ENCODE data around the gene RAB40B.
A peak's percentile ranks its signal among the peaks of the same experiment; 100 is the strongest.

Gene RAB40B

DNA sequence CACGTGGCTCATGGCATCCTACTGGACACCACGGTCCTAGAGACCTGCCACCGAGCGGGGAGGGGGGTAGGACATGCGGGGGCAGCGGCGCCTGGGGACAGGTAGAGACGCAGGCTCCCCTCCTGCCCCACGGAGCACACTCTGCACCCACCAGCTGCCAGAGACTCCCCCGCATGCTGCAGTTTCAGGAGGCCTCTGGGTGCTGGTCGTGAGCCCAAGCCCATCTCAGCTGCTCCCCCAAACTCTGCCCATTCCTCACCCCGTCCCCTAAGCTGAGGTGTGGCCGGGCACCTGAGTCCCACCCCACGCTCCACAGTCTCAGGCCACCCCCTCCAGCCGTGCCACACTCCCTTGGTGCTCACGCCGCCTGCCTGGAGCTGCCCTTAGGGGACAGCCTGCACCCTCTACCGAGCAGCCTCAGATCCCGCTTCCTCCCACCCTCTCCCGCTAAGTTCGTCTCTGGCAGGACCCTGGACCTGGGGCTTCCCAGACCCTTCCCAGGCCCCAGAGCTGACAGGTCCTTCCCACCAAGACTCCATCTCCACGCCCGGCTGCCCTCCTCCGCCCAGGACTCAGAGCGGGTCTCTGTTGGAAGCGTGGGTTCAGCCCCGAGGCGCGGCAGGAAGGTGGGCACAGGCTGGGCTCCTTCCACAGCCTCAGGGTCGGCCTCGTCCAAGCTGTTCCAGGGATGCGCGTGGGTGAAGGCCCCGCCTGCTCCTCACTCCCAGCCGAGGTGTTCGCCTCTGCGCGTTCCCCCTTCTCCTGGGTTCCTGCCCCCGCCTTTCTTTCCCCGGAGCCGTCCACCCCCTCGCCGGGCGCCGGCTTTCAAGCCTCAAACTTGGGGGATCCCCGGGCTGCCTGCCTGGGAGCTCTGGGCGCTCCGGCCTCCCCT is 1.3 kb downstream of the RAB40B start:
- peaks cover 70% of the 10 kb centered on the region for H3K27me3 ChIP-seq
- H3K36me3 ChIP-seq = no peaks in the 10 kb centered on the region
- no peaks in the 10 kb centered on the region for H3K9me3 ChIP-seq
- peaks cover 16 to 20% of the 10 kb centered on the region in 2 experiments for H3K4me1 ChIP-seq (ENCODE audit: control insufficient read depth in 1 of 2, insufficient read depth in 1 of 2, low read depth in 1 of 2, low read length in 1 of 2)
- H3K4me3 ChIP-seq (ENCODE audit: low read depth in 1 of 2, low read length in 1 of 2) = peak overlapping the region; percentile 38 to 65
- H3K27ac ChIP-seq = no peak overlapping the region
- TF ChIP-seq, protein P1, sequence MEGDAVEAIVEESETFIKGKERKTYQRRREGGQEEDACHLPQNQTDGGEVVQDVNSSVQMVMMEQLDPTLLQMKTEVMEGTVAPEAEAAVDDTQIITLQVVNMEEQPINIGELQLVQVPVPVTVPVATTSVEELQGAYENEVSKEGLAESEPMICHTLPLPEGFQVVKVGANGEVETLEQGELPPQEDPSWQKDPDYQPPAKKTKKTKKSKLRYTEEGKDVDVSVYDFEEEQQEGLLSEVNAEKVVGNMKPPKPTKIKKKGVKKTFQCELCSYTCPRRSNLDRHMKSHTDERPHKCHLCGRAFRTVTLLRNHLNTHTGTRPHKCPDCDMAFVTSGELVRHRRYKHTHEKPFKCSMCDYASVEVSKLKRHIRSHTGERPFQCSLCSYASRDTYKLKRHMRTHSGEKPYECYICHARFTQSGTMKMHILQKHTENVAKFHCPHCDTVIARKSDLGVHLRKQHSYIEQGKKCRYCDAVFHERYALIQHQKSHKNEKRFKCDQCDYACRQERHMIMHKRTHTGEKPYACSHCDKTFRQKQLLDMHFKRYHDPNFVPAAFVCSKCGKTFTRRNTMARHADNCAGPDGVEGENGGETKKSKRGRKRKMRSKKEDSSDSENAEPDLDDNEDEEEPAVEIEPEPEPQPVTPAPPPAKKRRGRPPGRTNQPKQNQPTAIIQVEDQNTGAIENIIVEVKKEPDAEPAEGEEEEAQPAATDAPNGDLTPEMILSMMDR (IDR thresholded peaks at IDR 0.05) = no peak

DNA sequence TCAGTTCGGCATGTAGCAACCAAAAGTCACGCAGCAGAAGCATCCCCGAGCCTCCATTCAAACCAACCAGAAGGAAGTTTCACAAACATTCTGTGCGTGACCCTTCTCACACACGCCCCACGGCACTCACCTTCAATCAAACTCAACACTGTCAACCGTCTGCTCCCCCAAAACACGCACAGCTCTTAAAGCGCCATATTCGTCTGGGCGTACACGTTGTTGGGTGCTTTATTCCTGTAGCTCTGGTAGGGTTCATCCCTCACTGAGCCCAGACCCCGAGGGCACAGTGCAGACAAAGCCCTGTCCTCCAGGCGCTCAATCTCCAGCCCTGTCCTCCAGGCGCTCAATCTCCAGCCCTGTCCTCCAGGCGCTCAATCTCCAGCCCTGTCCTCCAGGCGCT is 2.2 kb downstream of the RAB40B start:
- H3K27me3 ChIP-seq = peaks cover 70% of the 10 kb centered on the region
- no peaks in the 10 kb centered on the region for H3K36me3 ChIP-seq
- peaks cover 16 to 20% of the 10 kb centered on the region in 2 experiments for H3K4me1 ChIP-seq (ENCODE audit: control insufficient read depth in 1 of 2, insufficient read depth in 1 of 2, low read depth in 1 of 2, low read length in 1 of 2)
- H3K4me3 ChIP-seq (ENCODE audit: low read depth in 1 of 2, low read length in 1 of 2) = no peak overlapping the region
- TF ChIP-seq, protein P1 (IDR thresholded peaks at IDR 0.05) = no peak
- H3K9me3 ChIP-seq = no peaks in the 10 kb centered on the region
- no peak overlapping the region for H3K27ac ChIP-seq

DNA sequence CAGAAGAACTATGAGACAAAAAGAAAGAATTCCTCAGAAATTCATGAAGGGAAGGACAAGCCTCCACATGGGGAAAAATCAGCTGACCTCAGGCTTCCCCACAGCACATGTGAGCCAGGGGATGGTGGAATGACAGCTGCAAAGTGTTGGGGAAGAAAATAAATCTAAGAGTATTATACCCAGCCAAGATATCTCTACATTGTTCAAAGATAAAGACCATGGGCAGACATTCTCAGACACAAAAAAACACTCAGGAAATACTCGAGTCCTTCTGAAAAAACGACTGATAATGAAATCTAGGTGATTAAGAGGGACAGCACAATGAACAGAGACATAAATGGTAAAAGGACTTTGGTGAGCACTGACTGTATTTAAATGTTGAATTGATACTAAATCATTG is 3.9 kb downstream of the RAB40B start:
- TF ChIP-seq, protein P1 (IDR thresholded peaks at IDR 0.05) = no peak

DNA sequence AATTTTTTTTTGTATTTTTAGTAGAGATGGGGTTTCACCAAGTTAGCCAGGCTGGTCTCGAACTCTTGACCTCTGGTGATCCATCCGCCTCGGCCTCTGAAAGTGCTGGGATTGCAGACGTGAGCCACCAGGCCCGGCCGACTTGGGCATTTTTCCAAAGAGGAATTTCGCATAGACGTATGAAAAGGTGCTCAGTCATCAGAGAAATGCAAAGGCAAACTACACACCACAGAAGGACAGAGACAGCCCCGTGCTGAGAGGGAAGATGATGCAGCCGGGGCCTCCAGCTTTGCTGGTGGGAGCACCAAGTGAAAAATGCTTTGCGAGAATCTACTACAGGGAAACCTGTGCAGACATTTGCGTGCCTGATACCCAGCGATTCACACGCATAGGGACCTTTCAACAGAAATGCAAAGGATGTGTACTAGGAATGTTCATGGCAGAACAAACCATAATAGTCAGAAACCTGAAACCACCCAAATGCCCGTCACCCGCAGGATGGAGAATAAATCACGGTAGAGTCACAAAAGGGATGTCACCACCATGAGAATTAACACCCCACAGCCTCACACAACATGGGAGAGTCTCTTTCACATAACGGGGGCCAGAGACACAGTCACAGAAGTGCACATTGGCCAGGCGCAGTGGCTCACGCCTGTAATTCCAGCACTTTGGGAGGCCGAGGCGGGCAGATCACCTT is 5.2 kb downstream of the RAB40B start:
- H3K27me3 ChIP-seq = peaks cover 42% of the 10 kb centered on the region
- TF ChIP-seq, protein P1 (IDR thresholded peaks at IDR 0.05) = no peak
- no peak overlapping the region for H3K27ac ChIP-seq
- peaks cover 12 to 14% of the 10 kb centered on the region in 2 experiments for H3K4me1 ChIP-seq (ENCODE audit: control insufficient read depth in 1 of 2, insufficient read depth in 1 of 2, low read depth in 1 of 2, low read length in 1 of 2)
- H3K4me3 ChIP-seq (ENCODE audit: low read depth in 1 of 2, low read length in 1 of 2) = no peak overlapping the region
- H3K9me3 ChIP-seq = no peaks in the 10 kb centered on the region
- no peaks in the 10 kb centered on the region for H3K36me3 ChIP-seq

More for the DNA sequence above, 3.9 kb downstream of the RAB40B start:
- no peak overlapping the region for H3K27ac ChIP-seq
- H3K4me3 ChIP-seq (ENCODE audit: low read depth in 1 of 2, low read length in 1 of 2) = no peak overlapping the region
- H3K4me1 ChIP-seq (ENCODE audit: control insufficient read depth in 1 of 2, insufficient read depth in 1 of 2, low read depth in 1 of 2, low read length in 1 of 2) = peaks cover 16 to 20% of the 10 kb centered on the region in 2 experiments
- no peaks in the 10 kb centered on the region for H3K36me3 ChIP-seq
- H3K27me3 ChIP-seq = peaks cover 56% of the 10 kb centered on the region
- no peaks in the 10 kb centered on the region for H3K9me3 ChIP-seq

DNA sequence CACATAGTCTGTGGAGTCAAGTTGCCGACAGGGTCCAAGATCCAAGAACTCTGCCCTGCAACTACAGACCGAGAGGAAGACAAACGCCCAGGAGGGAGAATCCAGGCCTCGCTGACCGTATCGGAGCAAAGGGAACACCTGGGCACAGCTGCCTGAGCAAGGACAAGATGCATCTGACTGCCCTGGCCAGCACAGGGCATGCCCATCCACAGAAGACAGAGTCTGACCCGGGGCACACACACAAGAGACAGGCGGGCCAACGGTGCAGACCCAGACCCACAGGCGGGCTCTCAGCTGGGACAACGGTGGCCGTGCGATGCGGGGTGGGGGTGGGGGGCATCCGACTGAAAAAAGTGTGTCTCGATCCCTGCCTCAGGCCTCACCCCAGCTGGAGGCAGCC is 6.2 kb downstream of the RAB40B start:
- peaks cover 32% of the 10 kb centered on the region for H3K27me3 ChIP-seq
- no peak overlapping the region for H3K27ac ChIP-seq
- H3K36me3 ChIP-seq = no peaks in the 10 kb centered on the region
- H3K4me1 ChIP-seq (ENCODE audit: control insufficient read depth in 1 of 2, insufficient read depth in 1 of 2, low read depth in 1 of 2, low read length in 1 of 2) = peaks cover 3 to 5% of the 10 kb centered on the region in 2 experiments
- H3K4me3 ChIP-seq (ENCODE audit: low read depth in 1 of 2, low read length in 1 of 2) = no peak overlapping the region
- no peaks in the 10 kb centered on the region for H3K9me3 ChIP-seq
- TF ChIP-seq, protein P1 (IDR thresholded peaks at IDR 0.05) = no peak

All from neutrophil (primary cell).